Stomach (tissue), 9 donors: ENCODE data around the gene NEUROG2. TPM values are rescaled to one million over a fixed set of nuclear protein-coding genes. Genes with fewer than 3 reads are reported as not detected.
"Not testable (repeated sequence)": the region's sequence is repeated elsewhere in the genome, so short reads cannot be mapped to it uniquely, and the experiment has no call there.

Experiments
- DNase-seq, 2 donors: peaks; one replicate each; pipeline versions ENCODE4 v3.0.0 to v3.0.0-alpha.2; 2013 to 2019
- H3K27ac ChIP-seq, 5 donors: fragments of 200-600 bp in 4 of 5; sonication (generic) in 4 of 5; one replicate each; pipeline ENCODE4 v1.5.1; 2013 to 2019; ENCODE audit warnings: mild to moderate bottlenecking in 1 of 5, moderate library complexity in 1 of 5
- H3K27me3 ChIP-seq, 3 donors: fragments of 200-600 bp; sonication (generic); one replicate each; pipeline ENCODE4 v1.5.1; 2017 to 2019; ENCODE audit warnings: mixed run types in 1 of 3
- H3K36me3 ChIP-seq, 4 donors: fragments of 200-600 bp; sonication (generic); 1 replicate in 3 of 4; 2 replicates in 1 of 4; pipeline ENCODE4 v1.5.1; 2016 to 2019
- H3K4me1 ChIP-seq, 4 donors: fragments of 200-600 bp; sonication (generic); one replicate each; pipeline ENCODE4 v1.5.1; 2016 to 2019
- H3K4me3 ChIP-seq, 4 donors: fragments of 200-600 bp; sonication (generic) in 3 of 4; one replicate each; pipeline ENCODE4 v1.5.1; 2016 to 2019; ENCODE audit warnings: mild to moderate bottlenecking in 1 of 4
- H3K9me3 ChIP-seq, 4 donors: fragments of 200-600 bp; sonication (generic); one replicate each; pipeline ENCODE4 v1.5.1; 2016 to 2019
- CTCF ChIP-seq, 7 experiments: fragments of 450-650 bp in 4 of 7; fragments of 200-600 bp in 3 of 7; sonication (generic) in 3 of 7; IDR thresholded peaks; one replicate each; pipeline ENCODE4 v1.5.1; 2016 to 2019; ENCODE audit warnings: antibody characterized with exemption in 7 of 7, control low read depth in 2 of 7, mild to moderate bottlenecking in 1 of 7
- EP300 ChIP-seq: sonication (generic); formaldehyde crosslinking; IDR thresholded peaks from one replicate; pipeline ENCODE4 v1.6.1; 2017; ENCODE audit warnings: antibody characterized with exemption
- POLR2A ChIP-seq, 4 donors: fragments of 450-650 bp; IDR thresholded peaks; one replicate each; pipeline ENCODE4 v1.6.1; 2016; ENCODE audit warnings: antibody characterized with exemption in 4 of 4, control low read depth in 2 of 4, mild to moderate bottlenecking in 1 of 4, moderate library complexity in 1 of 4
- POLR2AphosphoS5 ChIP-seq, 3 donors: sonication (generic); formaldehyde crosslinking; IDR thresholded peaks; one replicate each; pipeline ENCODE4 v1.6.1; 2016; ENCODE audit warnings: antibody characterized with exemption in 3 of 3
- WGBS, 5 donors: extraction: QIAGEN DNeasy Blood & Tissue Kit in 3 of 5; methylation state at CpG; one replicate each; pipeline versions ENCODE4 v1.1.5 to v1.1.7; 2013 to 2018; 5-methylcytosine and 5-hydroxymethylcytosine counted together
- intact Hi-C: fragments of 100-400 bp; cut with DNase I; formaldehyde crosslinking; loops from one replicate; pipeline ENCODE4 v1.15.1; 2023; ENCODE audit warnings: low total_unique reads
- polyA plus RNA-seq, 3 donors: library from polyadenylated mRNA; stranded (reverse); fragments of 200-250 nt; gene quantifications; one replicate each; pipeline ENCODE4 v1.2.3, GENCODE V29; 2013
- total RNA-seq, 5 donors: library from RNA; depleted of rRNA; stranded (reverse); fragments of >200 nt; gene quantifications; one replicate each; pipeline versions ENCODE4 v1.1.0 to v1.2.3, GENCODE V29; 2014 to 2016
- donor health status: healthy with polysubstance abuse.
- donor health status: Bipolar disorder and iron deficiency.
- donor health status: healthy.

The NEUROG2 gene
- total and polyA plus RNA-seq, 8 donors: not detected

GRCh38 chr4:112523008-112523721 is 7.2 kb upstream of the NEUROG2 start:
- Histone ChIP-seq H3K36me3 (no peaks in the 10 kb centered on the region), H3K27ac (no peak overlapping the region), H3K9me3 (peaks cover 0 to 29% (median 12%) of the 10 kb centered on the region in 4 donors), H3K4me3 (peak overlapping the region; percentile 29 to 46 (median 35)), H3K27me3 (peaks cover 35 to 93% (median 65%) of the 10 kb centered on the region in 3 donors), H3K4me1 (peaks cover 5 to 32% (median 24%) of the 10 kb centered on the region in 4 donors)
- TF ChIP-seq POLR2AphosphoS5 (IDR thresholded peaks at IDR 0.05): no peak
- TF ChIP-seq POLR2A (IDR thresholded peaks at IDR 0.05): no peak
- no peak for TF ChIP-seq CTCF (IDR thresholded peaks at IDR 0.05)
- intact Hi-C loops: no loop called here
- peak in 1 of 2 donors; percentile 69 for DNase-seq
- 6 to 9% (median 8%) methylated on average over 37 of the region's 37 CpGs for WGBS, 5 donors

GRCh38 chr4:112522431-112522830 is 6.5 kb upstream of the NEUROG2 start:
- WGBS, 5 donors: 13 to 21% (median 15%) methylated on average over 17 of the region's 17 CpGs
- H3K36me3 ChIP-seq, DNase-seq, H3K27ac ChIP-seq, intact Hi-C loops, H3K4me3 ChIP-seq: not testable (repeated sequence)
- Histone ChIP-seq H3K4me1 (peaks cover 7 to 39% (median 25%) of the 10 kb centered on the region in 4 donors), H3K9me3 (peaks cover 0 to 29% (median 12%) of the 10 kb centered on the region in 4 donors), H3K27me3 (peaks cover 39 to 93% (median 72%) of the 10 kb centered on the region in 3 donors)

- TF ChIP-seq CTCF (IDR thresholded peaks at IDR 0.05) (no peak), POLR2A (IDR thresholded peaks at IDR 0.05) (no peak), EP300 (no peak), POLR2AphosphoS5 (IDR thresholded peaks at IDR 0.05) (no peak)
- H3K4me3 ChIP-seq: no peak overlapping the region
- DNase-seq: peak in 1 of 2 donors; percentile 39
- no peak overlapping the region for H3K27ac ChIP-seq
- peaks cover 48 to 93% (median 83%) of the 10 kb centered on the region in 3 donors for H3K27me3 ChIP-seq
- intact Hi-C loops: no loop called here
- H3K36me3 ChIP-seq: no peaks in the 10 kb centered on the region
- 7 to 10% (median 9%) methylated on average over 30 of the region's 30 CpGs for WGBS, 5 donors
- H3K9me3 ChIP-seq: peaks cover 0 to 29% (median 12%) of the 10 kb centered on the region in 4 donors
- peaks cover 17 to 50% (median 35%) of the 10 kb centered on the region in 4 donors for H3K4me1 ChIP-seq
Observed at GRCh38 chr4:112521123-112522023, 5.4 kb upstream of the NEUROG2 start.

GRCh38 chr4:112520598-112521122 is 4.7 kb upstream of the NEUROG2 start:
- peaks cover 49 to 100% (median 90%) of the 10 kb centered on the region in 3 donors for H3K27me3 ChIP-seq
- peaks cover 0 to 29% (median 12%) of the 10 kb centered on the region in 4 donors for H3K9me3 ChIP-seq
- 4 to 8% (median 7%) methylated on average over 25 of the region's 25 CpGs for WGBS, 5 donors
- no peak for DNase-seq
- no peak for TF ChIP-seq EP300
- intact Hi-C loops: no loop called here
- no peaks in the 10 kb centered on the region for H3K36me3 ChIP-seq
- H3K27ac ChIP-seq: no peak overlapping the region
- H3K4me1 ChIP-seq: peaks cover 25 to 57% (median 42%) of the 10 kb centered on the region in 4 donors
- no peak overlapping the region for H3K4me3 ChIP-seq
